ENCODE data around the gene TOM1L2. TPM values are rescaled to one million over a fixed set of nuclear protein-coding genes. Genes with fewer than 3 reads are reported as not detected.
A peak's percentile ranks its signal among the peaks of the same experiment; 100 is the strongest.

TOM1L2 gene
- total RNA-seq, 3 donors from 2014 or later: 32.3 to 39.1 (median 36.4) TPM

DNA sequence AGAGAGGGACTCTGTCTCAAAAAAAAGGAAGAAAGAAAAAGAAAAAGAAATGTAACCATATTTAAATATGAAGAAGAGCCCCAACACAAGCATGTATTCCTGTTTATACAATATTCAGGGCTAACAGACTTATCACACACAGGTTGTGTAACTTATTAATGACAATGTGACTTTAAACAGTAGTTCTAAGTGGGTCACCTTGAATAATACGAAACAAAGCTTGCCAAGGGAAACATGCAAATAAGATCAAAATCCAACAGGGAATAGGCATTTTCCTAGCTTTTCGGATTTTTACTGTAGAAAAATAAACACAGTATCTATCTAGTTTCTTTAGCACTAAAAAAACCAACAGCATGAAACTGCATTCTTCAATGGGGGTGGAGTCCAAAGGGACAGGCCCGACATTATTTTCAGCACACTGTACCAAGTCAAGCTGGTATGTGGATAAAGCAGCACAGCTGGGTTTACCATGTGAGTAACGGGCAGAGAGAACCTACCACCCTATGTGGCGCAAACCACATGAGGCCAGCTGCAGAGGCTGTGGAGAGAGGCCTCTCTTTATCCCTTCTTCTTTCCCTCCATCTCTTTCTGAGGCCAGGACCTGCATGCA, 45.3 kb downstream of the TOM1L2 start:
- Histone ChIP-seq H3K9me3 (no peaks in the 10 kb centered on the region), H3K27me3 (no peaks in the 10 kb centered on the region), H3K4me1 (peaks cover 0 to 4% of the 10 kb centered on the region in 2 donors), H3K4me3 (no peak overlapping the region), H3K36me3 (no peaks in the 10 kb centered on the region), H3K27ac (no peak overlapping the region)
- intact Hi-C loops (cut with DNase I; ENCODE audit: low total_unique reads): no loop called here
- DNase-seq (ENCODE audit: low spot score in 2 of 2): no peak
- TF ChIP-seq POLR2AphosphoS5 (IDR thresholded peaks at IDR 0.05) (no peak), CTCF (IDR thresholded peaks at IDR 0.05) (no peak), POLR2A (IDR thresholded peaks at IDR 0.05) (no peak)

GRCh38 chr17:17926036-17926435, 46.2 kb downstream of the TOM1L2 start:
- TF ChIP-seq POLR2A (IDR thresholded peaks at IDR 0.05) (no peak), POLR2AphosphoS5 (IDR thresholded peaks at IDR 0.05) (no peak), CTCF (IDR thresholded peaks at IDR 0.05) (no peak)

DNA sequence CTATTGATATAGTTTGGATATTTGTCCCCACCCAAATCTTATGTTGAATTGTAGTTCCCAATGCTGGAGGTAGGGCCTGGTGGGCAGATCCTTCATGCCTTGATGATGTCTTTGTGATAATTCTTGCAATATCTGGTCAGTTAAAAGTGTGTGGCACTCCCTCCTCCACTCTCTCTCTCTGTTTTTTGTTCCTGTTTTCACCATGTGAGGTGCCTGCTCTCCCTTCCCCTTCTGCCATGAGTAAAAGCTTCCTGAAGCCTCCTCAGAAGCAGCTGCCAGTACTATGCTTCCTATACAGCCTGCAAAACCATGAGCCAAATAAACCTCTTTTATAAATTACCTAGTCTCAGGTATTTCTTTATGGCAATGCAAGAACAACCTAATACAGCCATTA, 47.3 kb downstream of the TOM1L2 start:
- Histone ChIP-seq H3K27ac (no peak overlapping the region), H3K27me3 (no peaks in the 10 kb centered on the region), H3K9me3 (no peaks in the 10 kb centered on the region), H3K4me3 (no peak overlapping the region), H3K36me3 (no peaks in the 10 kb centered on the region), H3K4me1 (peaks cover 5 to 8% of the 10 kb centered on the region in 2 donors)
- DNase-seq (ENCODE audit: low spot score in 2 of 2): no peak
- TF ChIP-seq CTCF (IDR thresholded peaks at IDR 0.05) (no peak), POLR2AphosphoS5 (IDR thresholded peaks at IDR 0.05) (no peak), POLR2A (IDR thresholded peaks at IDR 0.05) (no peak)
- intact Hi-C loops (cut with DNase I; ENCODE audit: low total_unique reads): no loop called here

More at GRCh38 chr17:17926036-17926435, 46.2 kb downstream of the TOM1L2 start:
- no peak overlapping the region for H3K4me3 ChIP-seq
- H3K27ac ChIP-seq: no peak overlapping the region
- H3K4me1 ChIP-seq: peaks cover 2 to 8% of the 10 kb centered on the region in 2 donors
- no peak for DNase-seq (ENCODE audit: low spot score in 2 of 2)
- no peaks in the 10 kb centered on the region for H3K9me3 ChIP-seq
- H3K36me3 ChIP-seq: no peaks in the 10 kb centered on the region
- intact Hi-C loops (cut with DNase I; ENCODE audit: low total_unique reads): no loop called here
- no peaks in the 10 kb centered on the region for H3K27me3 ChIP-seq

DNA sequence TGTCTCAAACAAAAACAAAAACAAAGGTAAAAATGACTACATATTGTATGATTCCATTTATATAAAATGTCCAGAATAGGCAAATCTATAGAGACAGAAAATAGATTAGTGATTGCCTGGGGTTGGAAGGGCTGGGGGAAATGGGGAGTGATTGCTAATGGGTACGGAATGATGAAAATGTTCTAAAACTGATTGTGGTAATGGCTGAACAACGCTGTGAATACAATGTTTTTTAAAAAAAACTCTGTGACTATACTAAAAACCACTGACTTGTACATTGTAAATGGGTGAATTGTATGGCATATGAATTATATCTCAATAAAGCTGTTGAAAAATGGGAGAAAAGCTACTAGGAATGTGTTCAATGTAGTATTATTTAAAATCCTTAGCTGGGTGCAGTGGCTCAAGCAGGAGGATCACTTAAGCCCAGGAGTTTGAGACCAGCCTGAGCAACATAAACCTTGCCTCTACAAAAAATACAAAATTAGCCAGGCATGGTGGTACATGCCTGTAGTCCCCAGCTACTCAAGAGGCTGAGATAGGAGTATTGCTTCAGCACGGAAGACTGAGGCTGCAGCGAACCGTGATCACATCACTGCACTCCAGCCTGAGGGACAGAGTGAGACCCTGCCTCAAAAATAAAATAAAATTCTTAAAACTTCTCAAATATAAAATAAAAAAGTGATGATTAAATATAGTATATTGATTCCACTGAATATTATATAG, 47.9 kb downstream of the TOM1L2 start:
- no peaks in the 10 kb centered on the region for H3K36me3 ChIP-seq
- no peak for TF ChIP-seq POLR2A (IDR thresholded peaks at IDR 0.05)
- TF ChIP-seq POLR2AphosphoS5 (IDR thresholded peaks at IDR 0.05): no peak
- no peak for TF ChIP-seq CTCF (IDR thresholded peaks at IDR 0.05)
- H3K27me3 ChIP-seq: no peaks in the 10 kb centered on the region
- no peaks in the 10 kb centered on the region for H3K9me3 ChIP-seq
- DNase-seq (ENCODE audit: low spot score in 2 of 2): no peak
- intact Hi-C loops (cut with DNase I; ENCODE audit: low total_unique reads): no loop called here
- H3K27ac ChIP-seq: no peak overlapping the region
- no peak overlapping the region for H3K4me3 ChIP-seq
- peaks cover 5 to 8% of the 10 kb centered on the region in 2 donors for H3K4me1 ChIP-seq

- Histone ChIP-seq H3K36me3 (no peaks in the 10 kb centered on the region), H3K4me3 (no peak overlapping the region), H3K4me1 (peaks cover 5 to 8% of the 10 kb centered on the region in 2 donors), H3K9me3 (no peaks in the 10 kb centered on the region), H3K27ac (peak overlapping the region; percentile 77), H3K27me3 (no peaks in the 10 kb centered on the region)
- DNase-seq (ENCODE audit: low spot score in 2 of 2): no peak
- TF ChIP-seq POLR2A (IDR thresholded peaks at IDR 0.05): no peak
- no peak for TF ChIP-seq CTCF (IDR thresholded peaks at IDR 0.05)
- no peak for TF ChIP-seq POLR2AphosphoS5 (IDR thresholded peaks at IDR 0.05)
- intact Hi-C loops (cut with DNase I; ENCODE audit: low total_unique reads): no loop called here
Measured at GRCh38 chr17:17922070-17922614, 50.1 kb downstream of the TOM1L2 start.

All from breast epithelium (tissue), 4 donors.